NT2/D1 (cell line): Measurements from ENCODE around the gene FGF19.

Experiments
- YY1 ChIP-seq: IDR thresholded peaks from 2 replicates; pipeline ENCODE4 v1.6.1; 2011; ENCODE audit not compliant: insufficient read length, insufficient read depth
- ZNF274 ChIP-seq: IDR thresholded peaks from 2 replicates; pipeline ENCODE4 v1.6.1; 2011; ENCODE audit warnings: mild to moderate bottlenecking, low read depth, low read length

DNA sequence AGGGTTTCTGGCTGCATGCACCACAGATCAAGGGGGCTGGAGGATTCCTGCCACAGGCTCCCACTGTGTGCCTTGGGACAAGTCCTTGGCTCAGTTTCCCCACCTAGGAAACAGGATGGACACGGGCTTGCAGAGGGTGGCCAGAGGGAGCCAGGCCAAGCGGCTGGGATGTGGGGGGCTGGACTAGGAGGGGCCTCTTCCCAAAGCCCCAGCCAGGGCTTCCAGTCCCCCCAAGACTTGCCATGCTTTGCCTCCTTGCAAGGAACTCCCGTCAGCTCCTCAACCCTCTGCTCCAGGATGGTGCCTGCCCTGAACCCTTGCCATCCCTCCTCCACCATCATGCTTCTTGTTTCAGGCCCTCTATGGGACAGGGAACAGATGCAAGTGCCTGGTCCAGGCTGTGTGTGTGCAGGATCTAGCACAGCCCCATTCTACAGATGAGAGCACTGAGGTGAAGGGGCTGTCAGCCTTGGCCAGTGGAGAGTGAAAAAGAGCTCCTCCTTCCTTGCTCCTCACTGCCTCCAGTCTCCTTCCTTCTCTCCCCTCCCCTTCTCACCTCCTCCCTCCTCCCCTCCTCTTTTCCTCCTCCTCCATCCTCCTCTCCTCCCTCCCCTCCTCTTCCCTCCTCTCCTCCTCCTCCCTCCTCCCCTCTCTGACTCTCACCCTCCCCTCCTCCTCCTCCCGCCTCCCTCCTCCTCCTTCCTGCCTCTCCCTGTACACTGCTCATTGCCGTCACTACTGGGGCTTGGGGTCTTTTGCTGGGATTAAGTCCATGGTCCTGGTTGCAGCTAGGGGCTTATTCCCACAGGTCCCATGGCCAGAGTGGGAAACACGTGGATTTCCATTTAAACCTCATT lies 13.3 kb upstream of the FGF19 start:
- TF ChIP-seq ZNF274 (no peak), YY1 (no peak)
